Caco-2 (cell line): Measurements from ENCODE around the gene STAT1. TPM values are rescaled to one million over a fixed set of nuclear protein-coding genes. Genes with fewer than 3 reads are reported as not detected.

Experiments
- BruUV-seq: library from RNA; stranded (reverse); fragments of 400-500 nt; replicated peaks from 2 replicates; lab custom pipeline; 2021; lab: Mats Ljungman, UMichigan
- CTCF ChIA-PET: fragments of 300-600 bp; sonication (Branson Sonifier 250); formaldehyde crosslinking; loops from one replicate; lab custom pipeline; 2022; ENCODE audit warnings: antibody characterized with exemption; lab: Charles Lee
- POLR2A ChIA-PET: fragments of 300-600 bp; sonication (Branson Sonifier 250); formaldehyde crosslinking; loops from one replicate; lab custom pipeline; 2022; ENCODE audit warnings: antibody characterized with exemption; lab: Charles Lee
- DNase-seq, 2 experiments: peaks; one replicate each; pipeline versions ENCODE4 v3.0.0 to v3.0.0-alpha.2; 2020 to 2022
- H3K27me3 ChIP-seq: replicated peaks from 2 replicates; pipeline ENCODE4 v1.6.0; 2011; ENCODE audit warnings: low read length; ENCODE audit not compliant: control insufficient read depth, insufficient read depth
- H3K36me3 ChIP-seq: 2 replicates; pipeline ENCODE4 v1.5.1; 2011; ENCODE audit warnings: low read length; ENCODE audit not compliant: control insufficient read depth, insufficient read depth
- H3K4me1 ChIP-seq: fragments of 250-450 bp; sonication (Bioruptor Pico); 2 replicates; pipeline ENCODE4 v1.5.1; 2020; ENCODE audit warnings: mild to moderate bottlenecking
- H3K4me3 ChIP-seq: 2 replicates; pipeline ENCODE4 v1.5.1; 2011; ENCODE audit warnings: low read depth, mild to moderate bottlenecking, control low read depth, low read length
- H3K9me3 ChIP-seq: fragments of 250-450 bp; sonication (Bioruptor Pico); 2 replicates; pipeline ENCODE4 v1.5.1; 2020; ENCODE audit warnings: mild to moderate bottlenecking, moderate library complexity
- H3K27ac Mint-ChIP-seq: one replicate; pipeline ENCODE4 v1.8.0; 2022; ENCODE audit warnings: mixed read lengths; ENCODE audit not compliant: unreplicated experiment
- H3K27me3 Mint-ChIP-seq: one replicate; pipeline ENCODE4 v1.8.0; 2022; ENCODE audit warnings: mixed read lengths; ENCODE audit not compliant: insufficient read depth, unreplicated experiment
- H3K36me3 Mint-ChIP-seq: one replicate; pipeline ENCODE4 v1.8.0; 2022; ENCODE audit warnings: mild to moderate bottlenecking, mixed read lengths; ENCODE audit not compliant: insufficient read depth, unreplicated experiment
- H3K4me1 Mint-ChIP-seq: one replicate; pipeline ENCODE4 v1.8.0; 2022; ENCODE audit warnings: low read depth, mixed read lengths; ENCODE audit not compliant: unreplicated experiment
- H3K4me3 Mint-ChIP-seq: one replicate; pipeline ENCODE4 v1.8.0; 2022; ENCODE audit warnings: mild to moderate bottlenecking, moderate library complexity, mixed read lengths; ENCODE audit not compliant: unreplicated experiment
- H3K9me3 Mint-ChIP-seq: one replicate; pipeline ENCODE4 v1.8.0; 2022; ENCODE audit warnings: mixed read lengths; ENCODE audit not compliant: unreplicated experiment
- intact Hi-C: fragments of 100-400 bp; cut with micrococcal nuclease; formaldehyde crosslinking; loops from one replicate; pipeline ENCODE4 v1.10.0; 2022; ENCODE audit not compliant: unreplicated experiment
- total RNA-seq: library from RNA; stranded (reverse); gene quantifications from 2 replicates; pipeline ENCODE4 v1.2.3, GENCODE V29; 2022
- TF ChIP-seq, protein P1 (sequence below), 2 experiments: fragments of 200-600 bp in 1 of 2; IDR thresholded peaks; 1 replicate in 1 of 2; 2 replicates in 1 of 2; pipeline versions ENCODE4 v1.5.1 to v1.8.0; 2011 to 2022; ENCODE audit warnings: antibody characterized with exemption in 1 of 2, control low read depth in 1 of 2, inconsistent platforms in 1 of 2, low read depth in 1 of 2, low read length in 1 of 2, mild to moderate bottlenecking in 1 of 2, moderate library complexity in 1 of 2; ENCODE audit not compliant: insufficient read depth in 1 of 2, severe bottlenecking in 1 of 2, unreplicated experiment in 1 of 2

STAT1 gene
- total RNA-seq, 1 experiment from 2014 or later: 126 TPM

DNA sequence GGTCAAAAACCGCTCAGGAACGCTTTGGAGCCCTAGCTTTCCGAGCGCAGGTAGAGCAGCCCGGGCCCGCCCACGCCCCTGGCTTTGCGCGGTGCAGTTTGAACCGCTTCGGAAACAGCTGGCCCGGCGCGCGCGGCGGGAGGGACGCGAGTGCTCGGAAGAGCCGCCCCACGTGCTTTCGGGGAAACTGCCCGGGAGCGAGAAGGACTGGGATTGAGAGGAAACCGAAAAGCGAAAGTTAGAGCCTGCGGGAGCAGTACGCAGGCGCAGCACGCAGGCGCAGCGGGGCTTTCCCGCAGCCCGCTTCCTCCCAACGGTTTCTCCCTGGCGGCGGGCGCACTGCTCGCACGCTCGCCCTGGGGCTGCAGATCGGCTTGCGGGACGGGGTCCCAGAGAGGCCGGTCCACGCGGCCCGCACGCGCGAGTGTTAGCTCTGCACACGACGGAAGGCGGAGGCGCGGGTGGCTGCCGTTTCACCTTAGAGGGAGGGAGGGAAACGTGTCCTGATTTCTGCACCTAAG is 6.3 kb upstream of the STAT1 start:
- ChIA-PET CTCF (interaction anchor here (0.8 kb wide), 1 partner anchor 32 kb away, joined by 4 read pairs; no protein-coding TSS in a partner anchor), POLR2A (interaction anchor here (0.5 to 0.7 kb wide), 4 partner anchors 32 to 531 kb away, joined by 3 to 5 read pairs (median 4); no protein-coding TSS in a partner anchor)
- no peaks in the 10 kb centered on the region for H3K9me3 ChIP-seq
- H3K27me3 ChIP-seq: no peaks in the 10 kb centered on the region
- no peak overlapping the region for H3K27ac Mint-ChIP-seq
- H3K36me3 Mint-ChIP-seq: peaks cover 6% of the 10 kb centered on the region
- peaks cover 25% of the 10 kb centered on the region for H3K4me1 ChIP-seq
- H3K36me3 ChIP-seq: no peaks in the 10 kb centered on the region; the same call in 1 of the 2 replicates
- no peaks in the 10 kb centered on the region for H3K4me1 Mint-ChIP-seq
- peak overlapping the region; percentile 67 for H3K4me3 ChIP-seq
- no peaks in the 10 kb centered on the region for H3K27me3 Mint-ChIP-seq
- intact Hi-C loops: no loop called here
- BruUV-seq: no TSS peak
- peak; percentile 96 to 98 for DNase-seq
- TF ChIP-seq, protein P1, sequence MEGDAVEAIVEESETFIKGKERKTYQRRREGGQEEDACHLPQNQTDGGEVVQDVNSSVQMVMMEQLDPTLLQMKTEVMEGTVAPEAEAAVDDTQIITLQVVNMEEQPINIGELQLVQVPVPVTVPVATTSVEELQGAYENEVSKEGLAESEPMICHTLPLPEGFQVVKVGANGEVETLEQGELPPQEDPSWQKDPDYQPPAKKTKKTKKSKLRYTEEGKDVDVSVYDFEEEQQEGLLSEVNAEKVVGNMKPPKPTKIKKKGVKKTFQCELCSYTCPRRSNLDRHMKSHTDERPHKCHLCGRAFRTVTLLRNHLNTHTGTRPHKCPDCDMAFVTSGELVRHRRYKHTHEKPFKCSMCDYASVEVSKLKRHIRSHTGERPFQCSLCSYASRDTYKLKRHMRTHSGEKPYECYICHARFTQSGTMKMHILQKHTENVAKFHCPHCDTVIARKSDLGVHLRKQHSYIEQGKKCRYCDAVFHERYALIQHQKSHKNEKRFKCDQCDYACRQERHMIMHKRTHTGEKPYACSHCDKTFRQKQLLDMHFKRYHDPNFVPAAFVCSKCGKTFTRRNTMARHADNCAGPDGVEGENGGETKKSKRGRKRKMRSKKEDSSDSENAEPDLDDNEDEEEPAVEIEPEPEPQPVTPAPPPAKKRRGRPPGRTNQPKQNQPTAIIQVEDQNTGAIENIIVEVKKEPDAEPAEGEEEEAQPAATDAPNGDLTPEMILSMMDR (IDR thresholded peaks at IDR 0.05; ENCODE audit: insufficient read depth in 1 of 2, low read depth in 1 of 2, low read length in 1 of 2, severe bottlenecking in 1 of 2, unreplicated experiment in 1 of 2): peak in 1 of 2 experiments; percentile 27
- H3K9me3 Mint-ChIP-seq: no peaks in the 10 kb centered on the region
- H3K4me3 Mint-ChIP-seq: no peak overlapping the region

- TF ChIP-seq, protein P1 (IDR thresholded peaks at IDR 0.05; ENCODE audit: insufficient read depth in 1 of 2, low read depth in 1 of 2, low read length in 1 of 2, severe bottlenecking in 1 of 2, unreplicated experiment in 1 of 2): no peak
- H3K4me3 Mint-ChIP-seq: no peak overlapping the region
- no peaks in the 10 kb centered on the region for H3K9me3 Mint-ChIP-seq
- intact Hi-C loops: no loop called here
- ChIA-PET POLR2A (interaction anchor here (0.5 to 0.7 kb wide), 2 partner anchors 33 to 336 kb away, joined by 3 to 4 read pairs; no protein-coding TSS in a partner anchor), CTCF (no interaction called here)
- Histone ChIP-seq H3K36me3 (no peaks in the 10 kb centered on the region; the same call in 1 of the 2 replicates), H3K9me3 (no peaks in the 10 kb centered on the region), H3K27me3 (no peaks in the 10 kb centered on the region), H3K4me3 (no peak overlapping the region), H3K4me1 (peaks cover 25% of the 10 kb centered on the region)
- no peak for DNase-seq
- no peak overlapping the region for H3K27ac Mint-ChIP-seq
- no peaks in the 10 kb centered on the region for H3K4me1 Mint-ChIP-seq
- H3K36me3 Mint-ChIP-seq: peaks cover 6% of the 10 kb centered on the region
- no TSS peak for BruUV-seq
- no peaks in the 10 kb centered on the region for H3K27me3 Mint-ChIP-seq
Measured at GRCh38 chr2:191019376-191019775, 5.4 kb upstream of the STAT1 start.

DNA sequence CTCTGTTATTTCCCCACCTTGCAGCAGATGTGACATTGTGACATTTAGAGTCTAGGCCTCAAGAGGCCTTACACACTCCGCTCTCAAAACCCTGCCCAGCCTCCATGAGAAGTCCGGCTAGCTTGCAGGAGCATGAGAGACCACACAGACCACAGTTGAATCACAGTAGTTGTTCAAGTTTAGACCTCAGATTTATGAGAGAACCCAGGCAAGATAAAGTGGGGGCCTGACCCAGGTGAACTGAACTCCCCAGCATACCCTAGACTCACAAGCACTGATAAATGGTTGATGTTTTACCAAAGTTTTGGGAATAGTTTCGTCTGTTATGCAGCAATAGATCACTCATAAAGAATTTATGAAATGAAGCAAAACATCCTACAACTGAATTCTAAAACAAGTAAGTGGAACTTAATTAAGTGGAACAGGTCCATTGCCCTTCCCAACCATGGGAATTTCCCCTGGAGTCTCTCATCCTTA is 4.7 kb upstream of the STAT1 start:
- intact Hi-C loops: no loop called here

More for the DNA sequence above, 4.7 kb upstream of the STAT1 start:
- TF ChIP-seq, protein P1 (IDR thresholded peaks at IDR 0.05; ENCODE audit: insufficient read depth in 1 of 2, low read depth in 1 of 2, low read length in 1 of 2, severe bottlenecking in 1 of 2, unreplicated experiment in 1 of 2): no peak
- Mint-ChIP-seq H3K27me3 (no peaks in the 10 kb centered on the region), H3K4me1 (no peaks in the 10 kb centered on the region), H3K36me3 (peaks cover 6% of the 10 kb centered on the region), H3K4me3 (no peak overlapping the region), H3K27ac (no peak overlapping the region), H3K9me3 (no peaks in the 10 kb centered on the region)
- Histone ChIP-seq H3K4me1 (peaks cover 25% of the 10 kb centered on the region), H3K36me3 (no peaks in the 10 kb centered on the region; the same call in 1 of the 2 replicates), H3K27me3 (no peaks in the 10 kb centered on the region), H3K4me3 (no peak overlapping the region), H3K9me3 (no peaks in the 10 kb centered on the region)
- BruUV-seq: no TSS peak
- ChIA-PET POLR2A (no interaction called here), CTCF (no interaction called here)
- DNase-seq: no peak
